ENCODE results near the gene SLC2A9. TPM values are rescaled to one million over a fixed set of nuclear protein-coding genes. Genes with fewer than 3 reads are reported as not detected.
A peak's percentile ranks its signal among the peaks of the same experiment; 100 is the strongest.

The SLC2A9 gene
- total RNA-seq, 1 donor from 2014 or later, result 19.0 TPM

GRCh38 chr4:9826551-9826950 lies 194.7 kb downstream of the SLC2A9 start:
- H3K27ac ChIP-seq, result no peak overlapping the region
- H3K9me3 ChIP-seq, result no peaks in the 10 kb centered on the region
- H3K4me3 ChIP-seq, result no peak overlapping the region
- intact Hi-C loops (cut with DNase I), result no loop called here
- no peaks in the 10 kb centered on the region for H3K4me1 ChIP-seq
- DNase-seq (no peak), ATAC-seq (no peak)
- H3K27me3 ChIP-seq, result no peaks in the 10 kb centered on the region
- TF ChIP-seq CTCF (IDR thresholded peaks at IDR 0.05), result no peak
- H3K36me3 ChIP-seq, result no peaks in the 10 kb centered on the region

DNA sequence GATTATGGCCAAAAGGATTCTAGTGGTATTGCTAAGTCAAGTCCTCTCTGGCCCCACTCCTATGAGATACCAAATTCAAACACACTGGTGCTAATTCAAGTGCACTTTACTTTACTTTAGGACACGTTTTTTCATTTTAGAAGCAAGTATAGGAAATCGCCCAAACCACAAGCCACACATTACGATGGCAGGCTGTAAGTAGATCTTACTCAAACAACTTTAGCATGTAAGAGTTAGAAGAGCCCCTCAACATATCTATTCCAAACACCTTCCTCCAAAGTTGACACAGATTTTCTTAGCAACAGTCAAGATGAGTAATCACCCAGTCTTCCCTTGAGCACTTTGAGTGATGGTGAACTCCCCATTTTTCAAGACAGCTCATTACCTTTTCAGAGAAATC lies 196.2 kb downstream of the SLC2A9 start:
- Histone ChIP-seq H3K27me3 (no peaks in the 10 kb centered on the region), H3K4me1 (no peaks in the 10 kb centered on the region), H3K27ac (no peak overlapping the region), H3K9me3 (no peaks in the 10 kb centered on the region), H3K36me3 (no peaks in the 10 kb centered on the region), H3K4me3 (no peak overlapping the region)
- no peak for TF ChIP-seq CTCF (IDR thresholded peaks at IDR 0.05)
- ATAC-seq, result peak; percentile 75
- intact Hi-C loops (cut with DNase I), result no loop called here
- no peak for DNase-seq

DNA sequence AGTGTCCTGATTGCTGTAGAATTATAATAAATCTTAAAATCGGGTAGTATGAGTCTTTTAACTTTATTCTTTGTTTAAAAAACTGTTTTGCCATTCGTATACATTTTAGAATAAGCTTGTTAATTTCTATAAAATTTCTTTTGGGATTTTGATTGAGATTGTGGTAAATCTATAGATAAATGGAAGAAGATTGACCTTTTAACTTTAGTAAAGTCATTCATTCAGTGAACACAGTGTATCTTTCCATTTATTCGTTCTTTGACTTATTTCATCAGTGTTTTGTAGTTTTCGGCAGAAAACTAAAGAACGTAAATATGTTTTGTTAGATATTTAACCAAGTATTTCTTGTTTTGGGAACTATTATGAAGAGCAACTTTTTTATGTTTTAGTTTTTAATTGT lies 201.0 kb downstream of the SLC2A9 start:
- ATAC-seq, result no peak
- TF ChIP-seq CTCF (IDR thresholded peaks at IDR 0.05), result no peak
- Histone ChIP-seq H3K4me3 (no peak overlapping the region), H3K27me3 (peaks cover 5% of the 10 kb centered on the region), H3K27ac (no peak overlapping the region), H3K4me1 (no peaks in the 10 kb centered on the region), H3K9me3 (no peaks in the 10 kb centered on the region), H3K36me3 (no peaks in the 10 kb centered on the region)
- DNase-seq, result no peak
- intact Hi-C loops (cut with DNase I), result no loop called here

DNA sequence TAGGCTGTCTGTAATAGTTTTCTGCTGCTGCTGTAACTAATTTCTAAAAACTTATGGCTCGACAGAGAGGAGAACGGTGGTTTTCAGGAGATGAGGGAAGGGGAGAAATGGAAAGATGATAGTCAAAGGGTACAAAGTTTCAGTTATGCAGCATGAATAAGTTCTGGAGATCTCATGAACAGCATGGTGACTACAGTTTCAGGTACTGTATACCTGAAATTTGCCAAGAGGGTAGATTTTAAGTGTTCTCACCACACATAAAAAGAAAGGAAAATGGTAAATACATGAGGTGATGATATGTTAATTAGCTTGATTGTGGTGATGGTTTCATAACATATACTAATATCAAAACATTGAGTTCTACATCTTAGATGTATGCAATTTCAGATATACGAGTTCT lies 205.0 kb downstream of the SLC2A9 start:
- no peak overlapping the region for H3K4me3 ChIP-seq
- ATAC-seq (no peak), DNase-seq (no peak)
- H3K9me3 ChIP-seq, result no peaks in the 10 kb centered on the region
- intact Hi-C loops (cut with DNase I), result no loop called here
- TF ChIP-seq CTCF (IDR thresholded peaks at IDR 0.05), result no peak
- peaks cover 7% of the 10 kb centered on the region for H3K4me1 ChIP-seq
- H3K27ac ChIP-seq, result no peak overlapping the region
- peaks cover 5% of the 10 kb centered on the region for H3K27me3 ChIP-seq
- no peaks in the 10 kb centered on the region for H3K36me3 ChIP-seq

DNA sequence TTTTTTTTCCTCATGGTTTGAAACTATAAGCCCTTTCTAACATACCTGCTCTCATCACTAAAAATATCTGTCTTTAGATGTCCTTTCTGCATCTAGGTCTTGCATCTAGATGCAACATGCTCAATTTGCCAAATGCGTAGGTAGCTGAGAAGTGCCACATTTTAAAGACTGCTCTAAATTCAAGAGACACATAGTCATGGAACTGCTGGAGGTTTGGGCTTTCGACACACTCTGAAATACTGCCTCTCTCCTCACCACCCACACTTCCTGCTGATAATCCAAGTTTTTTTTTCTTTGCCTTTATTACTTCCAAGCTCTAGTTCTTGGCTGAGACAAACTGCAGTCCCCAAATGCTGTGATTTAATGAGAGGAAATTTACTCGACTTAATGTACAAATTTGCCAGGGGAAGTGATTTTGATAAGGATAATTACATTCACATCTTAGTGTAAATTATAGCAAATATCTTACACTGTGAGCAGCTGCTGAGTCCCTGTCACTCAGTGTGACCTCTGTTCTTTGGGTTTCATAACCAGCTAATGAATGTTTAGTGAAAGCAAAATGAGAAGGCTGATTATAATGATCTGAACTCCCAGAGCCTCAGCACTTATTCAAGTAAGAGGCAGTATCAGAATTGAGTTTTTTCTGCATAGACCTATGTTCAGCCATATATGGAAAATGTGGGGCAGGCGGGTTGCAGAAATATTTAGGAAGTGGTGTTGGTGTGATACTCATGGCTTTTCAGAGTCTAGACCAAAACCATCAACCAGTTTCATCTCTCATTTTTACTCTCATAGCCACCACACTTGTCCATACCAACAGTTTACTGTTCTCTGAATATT lies 208.6 kb downstream of the SLC2A9 start:
- Histone ChIP-seq H3K4me1 (peaks cover 7% of the 10 kb centered on the region), H3K4me3 (no peak overlapping the region), H3K27me3 (peaks cover 5% of the 10 kb centered on the region), H3K9me3 (no peaks in the 10 kb centered on the region), H3K36me3 (no peaks in the 10 kb centered on the region), H3K27ac (peak overlapping the region; percentile 55)
- no peak for TF ChIP-seq CTCF (IDR thresholded peaks at IDR 0.05)
- intact Hi-C loops (cut with DNase I), result no loop called here
- no peak for DNase-seq
- peak; percentile 85 for ATAC-seq

Data from upper lobe of right lung (tissue), 1 donor.